ENCODE data around the gene SEPTIN10.

Gene SEPTIN10

DNA sequence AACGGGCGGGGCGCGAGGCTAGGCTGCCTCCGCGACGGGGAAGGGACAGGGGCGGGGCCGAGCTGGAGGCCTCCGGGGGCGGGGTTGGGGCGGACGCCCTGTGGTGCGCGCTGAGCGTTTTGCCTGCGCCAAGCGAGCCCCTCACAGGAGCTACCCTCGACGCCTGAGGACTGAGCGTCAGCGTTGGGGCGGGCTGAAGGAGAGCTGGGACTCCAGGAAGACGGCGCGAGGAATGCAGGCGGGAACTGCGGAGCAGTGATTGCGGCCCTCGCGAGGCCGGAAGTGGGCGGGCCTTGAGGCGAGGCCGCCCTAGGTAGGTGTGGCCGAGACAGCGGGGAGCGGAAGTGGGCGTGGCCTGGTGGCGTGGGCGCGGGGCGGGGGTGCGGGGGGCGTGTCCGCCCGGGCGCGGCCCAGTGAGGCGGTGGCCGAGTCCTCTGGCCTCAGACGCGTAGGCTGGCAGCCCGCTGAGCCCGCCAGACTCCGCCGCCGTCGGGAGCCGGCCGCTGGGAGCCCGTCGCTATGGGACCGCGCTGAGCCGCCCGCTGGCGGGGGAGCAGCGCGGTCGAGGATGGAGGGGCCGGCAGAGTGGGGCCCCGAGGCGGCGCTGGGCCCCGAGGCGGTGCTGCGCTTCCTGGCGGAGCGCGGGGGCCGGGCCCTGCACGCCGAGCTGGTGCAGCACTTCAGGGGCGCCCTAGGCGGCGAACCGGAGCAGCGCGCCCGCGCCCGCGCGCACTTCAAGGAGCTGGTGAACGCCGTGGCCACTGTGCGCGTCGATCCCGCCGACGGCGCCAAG is at the start of gene SEPTIN10, which contains the start of gene SOWAHC:
TSS of gene SEPTIN10 (minus strand) at position 45 of the 793 bp plus-strand sequence. CDS start 139 bp downstream, outside the sequence.
TSS of gene SOWAHC (plus strand) at position 443 of the 793 bp plus-strand sequence. CDS start at position 569, 126 bp downstream.
- Histone ChIP-seq H3K36me3 (ENCODE audit: insufficient read depth, low read length) (no peaks in the 10 kb centered on the region), H2AFZ (ENCODE audit: low read length, unreplicated experiment) (peak within 1 kb of the TSS; percentile 55), H3K79me2 (ENCODE audit: control insufficient read depth, insufficient read depth, low read length, unreplicated experiment) (peaks cover 62% of the 10 kb centered on the region), H3K4me1 (ENCODE audit: control insufficient read depth, insufficient read depth, low read length, unreplicated experiment) (peaks cover 31% of the 10 kb centered on the region), H3K4me3 (ENCODE audit: low read depth, low read length) (peak within 1 kb of the TSS; percentile 96), H3K27me3 (ENCODE audit: insufficient read depth, low read length) (no peaks in the 10 kb centered on the region), H3K27ac (ENCODE audit: low read depth, low read length) (peak within 1 kb of the TSS; percentile 91)

DNA sequence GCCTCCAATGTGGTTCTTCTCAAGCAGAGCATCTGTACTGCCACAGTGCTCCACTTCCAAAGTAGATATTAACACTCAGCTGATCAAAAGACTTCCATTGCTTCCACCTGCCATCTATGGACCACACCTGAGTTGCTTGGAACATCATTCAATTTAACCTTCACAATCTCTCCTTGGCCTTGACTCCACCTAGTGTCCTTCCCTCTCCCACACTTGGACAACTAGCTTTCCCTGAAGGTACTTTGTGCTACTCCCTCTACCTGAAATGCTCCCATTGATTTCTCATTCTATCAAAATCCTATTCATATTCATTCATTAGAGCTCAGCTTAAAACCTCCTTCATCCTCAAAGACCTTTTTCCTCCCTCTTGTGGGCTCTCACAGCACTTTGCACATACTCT is 49.1 kb upstream of the SEPTIN10 start:
- Histone ChIP-seq H3K27me3 (ENCODE audit: insufficient read depth, low read length) (peaks cover 10% of the 10 kb centered on the region), H3K79me2 (ENCODE audit: control insufficient read depth, insufficient read depth, low read length, unreplicated experiment) (no peaks in the 10 kb centered on the region), H2AFZ (ENCODE audit: low read length, unreplicated experiment) (no peak overlapping the region), H3K4me1 (ENCODE audit: control insufficient read depth, insufficient read depth, low read length, unreplicated experiment) (peaks cover 9% of the 10 kb centered on the region), H3K27ac (ENCODE audit: low read depth, low read length) (no peak overlapping the region), H3K4me3 (ENCODE audit: low read depth, low read length) (no peak overlapping the region), H3K36me3 (ENCODE audit: insufficient read depth, low read length) (no peaks in the 10 kb centered on the region)

- no peak overlapping the region for H2AFZ ChIP-seq (ENCODE audit: low read length, unreplicated experiment)
- peaks cover 12% of the 10 kb centered on the region for H3K4me1 ChIP-seq (ENCODE audit: control insufficient read depth, insufficient read depth, low read length, unreplicated experiment)
- H3K79me2 ChIP-seq (ENCODE audit: control insufficient read depth, insufficient read depth, low read length, unreplicated experiment), result no peaks in the 10 kb centered on the region
- H3K27me3 ChIP-seq (ENCODE audit: insufficient read depth, low read length), result no peaks in the 10 kb centered on the region
- no peak overlapping the region for H3K4me3 ChIP-seq (ENCODE audit: low read depth, low read length)
- H3K27ac ChIP-seq (ENCODE audit: low read depth, low read length), result no peak overlapping the region
- no peaks in the 10 kb centered on the region for H3K36me3 ChIP-seq (ENCODE audit: insufficient read depth, low read length)
Observed at GRCh38 chr2:109660046-109660860, 46.5 kb upstream of the SEPTIN10 start.

DNA sequence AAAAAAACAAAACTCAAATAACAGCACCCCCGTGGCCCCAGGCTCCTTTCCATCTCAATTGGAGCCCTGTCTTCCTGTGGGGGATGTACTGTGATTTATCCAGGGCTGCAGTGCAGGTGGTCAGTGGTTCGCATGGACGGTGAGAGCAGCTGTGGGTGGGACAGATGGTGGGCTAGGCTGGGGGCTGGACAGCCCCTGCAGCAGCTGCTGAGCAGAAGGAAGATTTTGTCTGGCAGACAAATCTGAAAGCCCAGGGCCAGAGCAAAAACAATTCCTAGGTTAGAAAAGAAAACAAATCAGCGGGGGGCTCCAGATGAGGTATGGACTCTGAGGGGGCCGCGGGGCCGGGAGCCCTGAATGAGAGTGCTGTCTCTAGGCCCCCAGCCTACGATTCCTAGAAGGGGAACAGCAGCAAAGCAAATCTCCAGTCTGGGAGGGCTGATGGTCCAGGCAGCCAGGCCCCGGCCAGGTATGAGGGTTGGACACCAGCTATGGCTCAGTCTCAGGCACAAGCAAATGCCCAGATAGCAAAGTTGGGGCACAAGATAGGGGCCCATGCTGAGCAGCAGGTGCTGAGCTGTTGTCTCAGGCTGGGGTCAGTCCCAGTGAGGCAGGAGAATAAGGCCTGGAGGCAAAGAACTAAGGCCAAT is 45.8 kb upstream of the SEPTIN10 start:
- Histone ChIP-seq H3K27ac (ENCODE audit: low read depth, low read length) (no peak overlapping the region), H2AFZ (ENCODE audit: low read length, unreplicated experiment) (no peak overlapping the region), H3K4me1 (ENCODE audit: control insufficient read depth, insufficient read depth, low read length, unreplicated experiment) (peaks cover 14% of the 10 kb centered on the region), H3K36me3 (ENCODE audit: insufficient read depth, low read length) (no peaks in the 10 kb centered on the region), H3K27me3 (ENCODE audit: insufficient read depth, low read length) (no peaks in the 10 kb centered on the region), H3K4me3 (ENCODE audit: low read depth, low read length) (no peak overlapping the region), H3K79me2 (ENCODE audit: control insufficient read depth, insufficient read depth, low read length, unreplicated experiment) (no peaks in the 10 kb centered on the region)

DNA sequence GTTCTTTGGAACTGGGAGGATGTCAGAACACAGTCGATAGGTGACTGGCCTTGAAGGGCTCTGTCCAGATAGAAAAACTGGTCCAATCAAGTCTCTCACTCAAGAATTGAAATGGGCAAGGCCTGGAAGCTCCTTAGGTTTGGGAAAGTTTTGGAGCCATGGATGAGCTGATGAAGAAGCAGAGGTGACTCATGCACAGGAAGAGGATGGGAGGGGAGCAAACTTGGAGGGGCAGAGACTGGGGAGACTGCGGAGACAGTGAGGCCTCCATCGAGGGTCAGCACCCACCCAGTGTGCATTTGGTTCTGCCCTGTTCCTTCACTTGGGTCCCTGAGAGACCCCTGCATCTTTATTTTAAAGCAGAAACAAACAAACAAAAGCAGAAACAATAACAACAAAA is 41.5 kb upstream of the SEPTIN10 start:
- no peaks in the 10 kb centered on the region for H3K36me3 ChIP-seq (ENCODE audit: insufficient read depth, low read length)
- no peak overlapping the region for H2AFZ ChIP-seq (ENCODE audit: low read length, unreplicated experiment)
- H3K27ac ChIP-seq (ENCODE audit: low read depth, low read length), result no peak overlapping the region
- peaks cover 5% of the 10 kb centered on the region for H3K4me1 ChIP-seq (ENCODE audit: control insufficient read depth, insufficient read depth, low read length, unreplicated experiment)
- no peaks in the 10 kb centered on the region for H3K27me3 ChIP-seq (ENCODE audit: insufficient read depth, low read length)
- H3K79me2 ChIP-seq (ENCODE audit: control insufficient read depth, insufficient read depth, low read length, unreplicated experiment), result no peaks in the 10 kb centered on the region
- no peak overlapping the region for H3K4me3 ChIP-seq (ENCODE audit: low read depth, low read length)

DNA sequence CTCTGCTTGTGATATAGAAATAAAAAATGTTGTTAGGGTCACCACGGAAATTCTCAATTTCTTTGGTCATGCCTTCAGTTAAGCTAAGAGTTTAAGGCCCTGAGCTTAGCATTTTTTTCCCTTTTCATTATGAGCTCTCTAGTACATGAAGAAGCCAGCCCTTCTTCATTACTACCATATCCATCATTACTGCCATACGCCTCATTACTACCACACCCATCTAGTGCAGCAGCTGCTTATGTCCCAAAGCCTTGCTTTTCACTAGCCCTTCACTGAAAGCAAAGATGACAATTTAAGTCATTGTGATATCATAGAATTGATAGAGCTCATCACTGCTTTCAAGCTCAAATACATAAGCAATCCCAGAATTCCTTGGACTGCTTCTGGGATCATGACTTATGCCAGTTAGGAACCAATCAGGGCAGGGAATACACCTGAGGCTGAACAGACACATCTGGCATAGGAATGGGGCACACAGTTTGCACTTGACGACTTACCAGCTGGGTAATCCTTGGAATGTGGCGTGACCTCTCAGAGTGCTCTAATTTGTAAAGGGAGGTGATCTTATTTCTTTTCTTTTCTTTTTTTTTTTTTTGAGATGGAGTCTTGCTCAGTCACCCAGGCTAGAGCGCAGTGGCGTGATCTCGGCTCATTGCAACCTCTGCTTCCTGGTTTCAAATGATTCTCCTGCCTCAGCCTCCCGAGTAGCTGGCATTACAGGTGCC is 40.7 kb upstream of the SEPTIN10 start:
- H3K27ac ChIP-seq (ENCODE audit: low read depth, low read length), result no peak overlapping the region
- no peak overlapping the region for H2AFZ ChIP-seq (ENCODE audit: low read length, unreplicated experiment)
- H3K4me1 ChIP-seq (ENCODE audit: control insufficient read depth, insufficient read depth, low read length, unreplicated experiment), result peaks cover 5% of the 10 kb centered on the region
- H3K79me2 ChIP-seq (ENCODE audit: control insufficient read depth, insufficient read depth, low read length, unreplicated experiment), result no peaks in the 10 kb centered on the region
- no peaks in the 10 kb centered on the region for H3K36me3 ChIP-seq (ENCODE audit: insufficient read depth, low read length)
- no peaks in the 10 kb centered on the region for H3K27me3 ChIP-seq (ENCODE audit: insufficient read depth, low read length)
- H3K4me3 ChIP-seq (ENCODE audit: low read depth, low read length), result no peak overlapping the region

DNA sequence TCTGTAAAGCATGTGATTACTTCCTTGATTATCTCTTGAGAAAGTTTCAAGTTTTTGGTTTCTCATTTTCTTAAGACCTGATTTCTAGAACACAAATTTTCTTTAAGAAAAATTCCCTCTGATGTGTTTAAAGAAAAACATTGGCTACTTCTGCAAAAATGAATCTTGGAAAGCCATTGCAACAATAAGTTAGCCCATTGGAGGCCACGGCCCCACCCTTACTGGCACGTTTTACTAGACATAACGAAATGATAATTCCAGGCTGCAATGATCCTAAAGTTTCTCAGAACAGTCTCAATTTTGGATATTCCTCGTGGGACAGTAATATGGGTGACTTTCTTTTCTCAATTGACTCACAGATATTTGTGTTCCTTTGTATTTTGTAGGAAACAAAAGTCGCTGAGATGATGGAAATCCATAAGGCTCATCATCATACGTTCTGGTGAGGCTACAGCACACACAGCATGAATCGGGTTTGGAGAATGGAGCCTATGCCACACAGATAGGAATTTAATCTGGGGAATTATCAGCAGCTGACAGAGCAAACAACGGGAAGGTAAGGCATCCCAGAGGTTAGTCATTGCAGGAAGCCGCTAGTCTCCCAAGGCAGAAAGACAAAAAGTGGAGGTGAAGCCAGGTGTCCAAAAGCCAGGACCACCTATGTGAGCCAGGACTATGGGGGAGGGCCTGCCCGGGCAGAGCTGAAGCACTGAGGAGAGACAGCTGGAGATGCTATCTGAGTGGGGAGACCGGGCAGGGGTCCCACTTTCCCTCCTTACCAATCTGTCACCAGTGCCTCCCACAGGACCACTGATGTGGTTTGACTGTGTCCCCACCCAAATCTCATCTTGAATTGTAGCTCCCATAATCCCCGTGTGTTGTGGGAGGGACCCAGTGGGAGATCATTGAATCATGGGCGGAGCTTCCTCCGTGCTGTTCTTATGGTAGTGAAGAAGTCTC is 36.2 kb upstream of the SEPTIN10 start:
- no peak overlapping the region for H2AFZ ChIP-seq (ENCODE audit: low read length, unreplicated experiment)
- no peaks in the 10 kb centered on the region for H3K36me3 ChIP-seq (ENCODE audit: insufficient read depth, low read length)
- peaks cover 15% of the 10 kb centered on the region for H3K4me1 ChIP-seq (ENCODE audit: control insufficient read depth, insufficient read depth, low read length, unreplicated experiment)
- H3K27me3 ChIP-seq (ENCODE audit: insufficient read depth, low read length), result no peaks in the 10 kb centered on the region
- H3K27ac ChIP-seq (ENCODE audit: low read depth, low read length), result no peak overlapping the region
- H3K4me3 ChIP-seq (ENCODE audit: low read depth, low read length), result no peak overlapping the region
- H3K79me2 ChIP-seq (ENCODE audit: control insufficient read depth, insufficient read depth, low read length, unreplicated experiment), result no peaks in the 10 kb centered on the region

DNA sequence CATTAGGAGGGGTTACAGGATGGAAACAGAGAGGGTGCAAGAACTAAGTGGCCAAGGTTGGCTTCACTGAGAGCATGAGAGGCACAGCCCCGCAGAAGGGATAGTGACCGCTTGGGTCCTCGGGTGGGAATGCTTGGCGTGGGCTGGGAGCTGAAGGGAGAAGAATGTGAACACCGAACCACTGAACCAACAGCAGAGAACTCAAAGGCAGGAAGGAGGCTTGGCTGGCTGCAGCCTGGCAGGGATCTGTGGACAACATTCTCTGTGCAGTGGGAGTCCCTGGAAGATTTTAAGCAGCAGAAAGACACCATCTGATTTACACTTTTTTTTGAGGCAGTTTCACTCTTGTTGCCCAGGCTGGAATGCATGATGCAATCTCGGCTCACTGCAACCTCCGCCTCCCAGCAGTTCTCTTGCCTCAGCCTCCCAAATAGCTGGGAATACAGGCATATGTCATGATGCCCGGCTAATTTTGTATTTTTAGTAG is 34.3 kb upstream of the SEPTIN10 start:
- Histone ChIP-seq H3K4me1 (ENCODE audit: control insufficient read depth, insufficient read depth, low read length, unreplicated experiment) (peaks cover 23% of the 10 kb centered on the region), H3K27me3 (ENCODE audit: insufficient read depth, low read length) (no peaks in the 10 kb centered on the region), H3K36me3 (ENCODE audit: insufficient read depth, low read length) (no peaks in the 10 kb centered on the region), H2AFZ (ENCODE audit: low read length, unreplicated experiment) (peak overlapping the region; percentile 69), H3K27ac (ENCODE audit: low read depth, low read length) (peak overlapping the region; percentile 44), H3K4me3 (ENCODE audit: low read depth, low read length) (peak overlapping the region; percentile 4; the same call in 1 of the 2 replicates), H3K79me2 (ENCODE audit: control insufficient read depth, insufficient read depth, low read length, unreplicated experiment) (no peaks in the 10 kb centered on the region)

DNA sequence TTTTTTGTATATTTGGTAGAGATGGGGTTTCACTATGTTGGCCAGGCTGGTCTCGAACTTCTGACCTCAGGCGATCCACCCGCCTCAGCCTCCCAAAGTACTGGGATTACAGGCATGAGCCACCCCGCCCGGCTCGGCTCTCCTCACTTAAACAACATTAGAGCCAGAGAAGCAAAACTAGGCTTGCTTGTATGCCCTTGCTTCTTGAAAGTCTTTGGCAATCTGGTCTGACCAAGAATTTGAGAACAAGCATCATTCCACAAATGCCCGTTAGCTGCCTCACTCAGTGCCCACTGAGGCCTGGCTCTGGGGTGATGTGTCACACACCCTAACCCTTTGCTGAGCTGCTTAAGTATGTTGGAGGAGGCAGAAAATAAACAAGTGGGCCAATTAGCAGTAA is 33.9 kb upstream of the SEPTIN10 start:
- Histone ChIP-seq H3K79me2 (ENCODE audit: control insufficient read depth, insufficient read depth, low read length, unreplicated experiment) (no peaks in the 10 kb centered on the region), H3K27ac (ENCODE audit: low read depth, low read length) (peak overlapping the region; percentile 44; the same call in 1 of the 2 replicates), H2AFZ (ENCODE audit: low read length, unreplicated experiment) (peak overlapping the region; percentile 69), H3K27me3 (ENCODE audit: insufficient read depth, low read length) (no peaks in the 10 kb centered on the region), H3K4me3 (ENCODE audit: low read depth, low read length) (peak overlapping the region; percentile 4; the same call in 1 of the 2 replicates), H3K4me1 (ENCODE audit: control insufficient read depth, insufficient read depth, low read length, unreplicated experiment) (peaks cover 23% of the 10 kb centered on the region), H3K36me3 (ENCODE audit: insufficient read depth, low read length) (no peaks in the 10 kb centered on the region)
